AG09319 (cell line): ENCODE data around the gene IRAK2.

Source experiments
- DNase-seq: peaks from one replicate; pipeline ENCODE4 v3.0.0-alpha.2; 2010; ENCODE audit warnings: low read depth; ENCODE audit errors: extremely low read depth
- TF ChIP-seq, protein P1 (sequence below): IDR thresholded peaks from 2 replicates; pipeline ENCODE4 v1.5.1; 2011; ENCODE audit warnings: low read depth, mild to moderate bottlenecking, inconsistent platforms, low read length, moderate library complexity

The IRAK2 gene

DNA sequence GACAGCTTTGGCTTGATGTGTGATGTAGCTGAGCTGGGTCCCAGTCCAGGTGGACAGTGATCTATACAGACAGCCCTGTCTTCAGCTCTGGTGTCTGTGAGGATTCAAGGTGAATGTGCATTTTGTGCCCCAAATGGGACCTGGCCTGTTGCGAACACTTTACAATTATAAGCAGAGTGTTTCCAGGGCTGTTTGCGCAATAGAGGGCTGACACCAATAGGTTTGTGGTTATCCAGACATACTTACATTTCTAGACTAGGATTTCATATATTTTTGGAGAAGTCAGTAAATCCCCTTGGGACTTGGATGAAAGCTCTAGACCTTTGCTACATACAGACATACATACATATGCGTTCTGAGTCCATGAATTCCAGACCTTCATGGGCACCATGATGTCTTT is 79.3 kb downstream of the IRAK2 start:
- TF ChIP-seq, protein P1, sequence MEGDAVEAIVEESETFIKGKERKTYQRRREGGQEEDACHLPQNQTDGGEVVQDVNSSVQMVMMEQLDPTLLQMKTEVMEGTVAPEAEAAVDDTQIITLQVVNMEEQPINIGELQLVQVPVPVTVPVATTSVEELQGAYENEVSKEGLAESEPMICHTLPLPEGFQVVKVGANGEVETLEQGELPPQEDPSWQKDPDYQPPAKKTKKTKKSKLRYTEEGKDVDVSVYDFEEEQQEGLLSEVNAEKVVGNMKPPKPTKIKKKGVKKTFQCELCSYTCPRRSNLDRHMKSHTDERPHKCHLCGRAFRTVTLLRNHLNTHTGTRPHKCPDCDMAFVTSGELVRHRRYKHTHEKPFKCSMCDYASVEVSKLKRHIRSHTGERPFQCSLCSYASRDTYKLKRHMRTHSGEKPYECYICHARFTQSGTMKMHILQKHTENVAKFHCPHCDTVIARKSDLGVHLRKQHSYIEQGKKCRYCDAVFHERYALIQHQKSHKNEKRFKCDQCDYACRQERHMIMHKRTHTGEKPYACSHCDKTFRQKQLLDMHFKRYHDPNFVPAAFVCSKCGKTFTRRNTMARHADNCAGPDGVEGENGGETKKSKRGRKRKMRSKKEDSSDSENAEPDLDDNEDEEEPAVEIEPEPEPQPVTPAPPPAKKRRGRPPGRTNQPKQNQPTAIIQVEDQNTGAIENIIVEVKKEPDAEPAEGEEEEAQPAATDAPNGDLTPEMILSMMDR: no peak
- DNase-seq: no peak

- no peak for DNase-seq
- TF ChIP-seq, protein P1: no peak
Measured at GRCh38 chr3:10245081-10245712, 80.5 kb downstream of the IRAK2 start.

DNA sequence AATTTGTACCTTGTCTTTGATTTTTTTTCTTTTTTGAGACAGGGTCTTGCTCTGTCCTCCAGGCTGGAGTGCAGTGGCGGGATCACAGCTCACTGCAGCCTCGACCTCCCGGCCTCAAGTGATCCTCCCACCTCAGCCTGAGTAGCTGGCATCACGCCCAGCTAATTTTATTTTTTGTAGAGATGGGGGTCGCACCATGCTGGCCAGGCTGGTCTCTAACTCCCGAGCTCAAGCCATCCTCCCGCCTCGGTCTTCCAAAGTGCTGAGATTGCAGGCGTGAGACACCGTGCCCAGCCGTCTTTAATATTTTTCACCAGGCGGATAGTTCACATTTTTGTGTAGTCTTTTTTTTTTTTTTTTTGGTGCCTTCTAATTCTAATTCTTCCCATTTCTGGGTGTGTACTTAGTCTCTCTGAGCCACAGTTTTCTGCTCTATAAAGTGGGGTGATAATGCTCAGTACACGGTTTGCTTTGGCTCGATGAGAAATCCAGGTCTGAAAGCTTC is 83.0 kb downstream of the IRAK2 start:
- TF ChIP-seq, protein P1: no peak
- no peak for DNase-seq

GRCh38 chr3:10248184-10248983 is 83.7 kb downstream of the IRAK2 start, which contains the start of gene TATDN2:
Gene TATDN2 (plus strand): TSS chr3:10248459. CDS start chr3:10249201, 742 bp downstream.
- TF ChIP-seq, protein P1: no peak
- DNase-seq: peak; percentile 89

- TF ChIP-seq, protein P1: no peak
- no peak for DNase-seq
Measured at GRCh38 chr3:10248984-10249748, 84.4 kb downstream of the IRAK2 start.

- DNase-seq: no peak
- TF ChIP-seq, protein P1: no peak
Measured at GRCh38 chr3:10249833-10250232, 85.1 kb downstream of the IRAK2 start.
